Central memory CD4-positive, alpha-beta T cell (primary cell): ENCODE results near the gene POLR3A.
"Not testable (repeated sequence)": the region's sequence is repeated elsewhere in the genome, so short reads cannot be mapped to it uniquely, and the experiment has no call there.

Source experiments
- DNase-seq: peaks from one replicate; pipeline ENCODE4 v3.0.0; 2022

POLR3A gene

DNA sequence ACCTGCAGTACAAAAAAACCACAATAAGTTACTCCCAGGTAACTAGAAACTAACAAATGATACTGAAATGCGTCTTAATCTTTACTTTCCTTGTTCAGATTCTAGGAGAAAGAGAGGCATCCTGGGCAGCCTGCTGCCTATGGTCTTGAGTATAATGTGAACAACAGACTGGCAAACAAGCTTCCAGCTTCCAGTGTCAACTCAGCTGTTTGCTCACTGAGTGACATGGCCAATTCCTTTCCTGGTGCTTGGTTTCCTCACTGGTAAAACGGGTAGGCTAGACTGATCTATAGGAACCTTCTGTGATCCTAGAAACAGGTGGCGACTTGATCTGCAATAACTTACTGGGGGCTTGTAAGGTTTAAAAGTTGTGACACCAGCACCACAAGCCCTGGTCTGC, 10.1 kb downstream of the POLR3A start:
- DNase-seq = no peak

DNA sequence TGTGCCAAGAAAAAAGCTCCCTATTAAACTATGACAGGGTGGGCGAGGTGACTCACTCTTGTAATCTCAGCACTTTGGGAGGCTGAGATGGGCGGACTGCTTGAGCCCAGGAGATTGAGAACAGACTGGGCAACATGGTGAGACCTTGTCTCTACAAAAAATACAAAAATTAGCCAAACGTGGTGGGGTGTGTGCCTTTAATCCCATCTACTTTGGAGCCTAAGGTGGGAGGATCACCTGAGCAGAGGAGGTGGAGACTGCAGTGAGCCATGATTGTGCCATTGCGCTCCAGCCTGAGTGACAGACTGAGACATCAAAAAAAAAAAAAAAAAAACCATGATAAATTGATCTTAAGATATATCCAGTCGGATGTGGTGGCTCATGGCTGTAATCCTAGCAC, 11.5 kb downstream of the POLR3A start:
- DNase-seq = no peak

DNA sequence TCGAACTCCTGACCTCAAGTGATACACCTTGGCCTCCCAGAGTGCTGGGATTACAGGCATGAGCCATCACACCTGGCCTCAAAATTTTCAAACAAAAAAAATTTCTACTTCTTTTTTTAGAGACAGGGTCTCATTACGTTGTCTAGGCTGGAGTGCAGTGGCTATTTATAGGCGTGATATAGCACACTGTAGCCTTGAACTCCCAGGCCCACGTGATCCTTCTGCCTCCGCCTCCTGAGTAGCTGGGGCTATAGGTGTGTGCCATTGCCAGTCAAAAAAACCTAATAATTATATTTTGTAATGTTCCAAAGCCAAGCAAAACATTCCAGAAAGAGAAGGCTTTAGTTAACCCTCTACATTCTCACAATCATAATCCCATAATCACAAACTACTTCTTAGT, 13.8 kb downstream of the POLR3A start:
- DNase-seq = no peak

DNA sequence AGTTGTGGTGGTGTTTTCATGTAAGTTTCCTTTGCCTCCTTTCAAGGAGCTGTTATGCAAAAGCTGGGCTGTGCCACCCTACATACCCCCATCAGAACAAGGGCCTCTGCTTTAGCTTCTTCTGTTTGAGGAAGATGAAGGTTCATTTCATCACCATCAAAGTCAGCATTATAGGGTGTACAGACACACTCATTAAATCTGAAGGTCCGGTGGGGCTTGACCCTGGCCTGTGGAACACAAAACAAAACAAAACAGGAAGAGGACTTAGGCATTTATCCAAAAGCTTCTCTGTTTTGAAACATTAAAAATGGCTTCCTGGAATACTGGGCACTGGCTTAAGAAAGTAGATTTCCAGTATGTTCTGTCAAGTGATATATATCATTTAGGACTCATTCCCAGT, 15.8 kb downstream of the POLR3A start:
- no peak for DNase-seq

DNA sequence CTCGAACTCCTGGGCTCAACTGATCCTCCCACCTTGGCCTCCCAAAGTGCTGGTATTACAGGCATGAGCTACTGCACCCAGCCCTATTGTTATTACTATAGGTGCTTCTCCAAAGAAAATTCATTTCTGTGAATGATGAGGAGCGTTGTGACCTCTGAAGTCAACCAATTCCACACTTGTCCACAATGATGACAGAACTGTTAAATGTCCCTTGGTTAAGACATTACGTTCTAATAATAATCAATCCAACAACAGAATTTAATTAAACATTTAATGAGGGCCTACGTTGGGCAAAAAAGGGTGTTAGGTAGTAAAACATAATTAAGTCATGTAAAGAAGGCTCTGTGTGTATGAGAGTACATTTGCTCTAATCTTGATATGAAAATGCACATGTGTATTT, 18.2 kb downstream of the POLR3A start:
- no peak for DNase-seq

DNA sequence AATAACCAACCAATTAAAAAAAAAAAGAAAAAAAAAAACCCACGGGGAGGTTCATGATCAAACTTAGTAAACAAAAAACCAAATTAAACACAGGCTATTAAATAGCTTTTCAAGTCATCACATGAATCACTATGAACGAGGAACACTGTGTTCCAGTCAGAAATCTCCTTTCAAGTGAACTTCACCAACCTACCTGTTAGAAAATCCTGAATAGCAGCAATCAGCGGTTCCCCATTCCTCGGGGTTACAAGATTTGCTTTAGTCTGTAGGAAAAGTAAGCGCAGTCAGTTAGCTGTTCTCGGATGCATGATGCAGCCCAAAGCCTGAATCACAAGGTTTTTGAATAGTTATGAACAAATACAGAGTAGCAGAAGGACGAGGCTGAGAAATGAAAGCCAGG, 19.0 kb downstream of the POLR3A start:
- no peak for DNase-seq

DNA sequence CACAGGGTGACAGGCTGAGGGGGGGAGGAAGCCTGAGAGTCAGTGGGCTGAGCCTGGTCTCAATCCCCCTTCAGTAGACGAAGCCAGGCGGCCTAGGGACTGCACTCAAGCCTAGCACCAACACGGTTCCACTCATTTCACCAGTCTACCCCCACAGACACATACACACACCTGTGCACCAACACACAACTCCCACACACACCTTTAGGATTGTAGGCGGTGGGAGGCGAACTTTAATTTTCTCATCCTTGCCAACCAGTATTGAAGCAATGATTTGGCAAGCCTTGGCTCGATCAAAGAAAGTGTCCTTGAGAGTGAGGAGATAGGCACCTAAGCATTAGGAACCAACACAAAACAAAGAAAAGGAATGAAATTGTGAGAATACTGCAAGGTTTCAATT, 19.7 kb downstream of the POLR3A start:
- DNase-seq = no peak

DNA sequence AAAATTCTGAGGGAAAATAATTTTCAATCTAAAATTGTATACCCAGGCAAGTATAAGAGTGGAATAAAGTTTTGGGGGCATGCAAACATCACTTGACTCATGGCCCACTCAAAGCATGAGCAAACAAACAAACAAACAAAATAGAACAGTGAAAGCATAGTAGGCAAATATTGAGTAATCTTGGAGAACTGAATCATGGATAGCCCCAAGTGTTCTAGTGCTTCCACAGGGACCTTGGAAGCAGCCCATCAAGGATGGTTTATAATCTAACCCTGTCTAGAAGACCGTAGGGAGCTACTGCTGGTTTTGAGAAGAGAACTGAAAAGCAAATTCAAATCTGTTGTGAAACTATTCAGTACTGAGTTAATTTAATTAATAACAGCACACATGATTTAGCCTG, 22.1 kb downstream of the POLR3A start:
- no peak for DNase-seq

DNA sequence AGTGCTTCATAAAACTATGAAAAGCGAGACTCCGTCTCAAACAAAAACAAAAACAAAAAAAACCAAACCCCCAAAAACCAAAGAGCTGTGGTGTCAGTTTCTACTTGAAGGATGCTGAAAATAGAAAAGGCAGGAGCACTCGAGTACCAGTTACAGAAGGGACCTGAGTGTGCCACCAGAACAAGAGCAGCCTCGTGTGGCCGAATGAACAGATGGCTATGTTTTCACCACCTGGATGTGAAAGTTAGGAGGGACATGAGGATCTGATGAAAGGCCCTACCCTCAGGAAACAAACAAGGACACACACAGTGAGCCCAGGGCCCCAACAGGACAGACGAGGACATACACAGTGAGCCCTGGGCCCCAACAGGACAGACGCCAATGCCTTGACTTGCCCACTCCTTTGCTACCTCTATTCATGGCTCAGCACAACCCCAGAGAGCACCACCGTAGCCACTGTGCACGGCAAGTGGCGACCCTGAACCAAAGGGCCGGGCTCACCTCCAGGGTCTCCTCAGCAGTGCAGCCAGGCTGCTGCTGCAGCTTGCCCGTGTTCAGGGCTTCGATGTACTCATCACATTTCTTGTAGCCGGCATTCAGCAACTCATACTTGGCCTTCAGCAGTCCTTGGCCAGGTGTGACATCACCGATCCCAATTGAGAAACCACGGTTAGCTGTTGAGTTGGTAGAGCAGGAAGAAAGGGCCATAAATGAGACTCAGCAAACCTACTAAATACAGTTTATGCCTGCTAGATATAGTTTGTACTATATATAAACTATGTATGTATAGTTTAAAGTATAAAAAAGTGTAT, 24.9 kb downstream of the POLR3A start:
- no peak for DNase-seq

DNA sequence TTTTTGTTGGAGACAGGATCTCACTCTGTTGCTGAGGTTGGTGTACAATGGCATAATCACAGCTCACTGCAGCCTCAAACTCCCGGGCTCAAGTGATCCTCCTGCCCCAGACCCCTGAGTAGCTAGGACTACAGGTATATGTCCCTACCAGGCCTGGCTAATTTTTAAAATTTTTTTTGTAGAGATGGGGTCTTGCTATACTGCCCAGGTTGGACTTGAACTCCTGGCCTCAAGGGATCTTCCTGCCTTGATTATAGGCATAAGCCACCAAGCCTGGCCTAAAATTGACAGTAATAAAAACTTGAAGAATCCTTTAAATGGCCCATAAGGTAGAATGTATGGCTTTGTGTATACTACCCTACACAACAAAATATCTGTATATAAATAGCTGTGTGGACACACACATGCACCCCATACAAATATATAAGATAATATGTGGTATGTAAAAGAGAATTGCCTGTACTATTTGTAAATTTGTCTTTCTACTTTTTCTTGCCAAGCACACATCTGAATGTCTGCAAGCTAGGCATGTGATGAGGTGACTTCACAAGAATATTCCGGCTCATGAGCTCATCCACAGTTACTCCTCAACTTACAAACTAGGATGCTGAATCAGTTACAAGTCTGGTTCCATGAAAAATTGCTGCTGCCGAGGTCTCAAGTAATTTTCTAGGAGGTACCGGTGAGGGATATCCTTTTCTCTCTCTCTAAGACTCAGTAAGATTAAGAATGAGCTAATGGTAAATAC, 26.6 kb downstream of the POLR3A start:
- DNase-seq = no peak

DNA sequence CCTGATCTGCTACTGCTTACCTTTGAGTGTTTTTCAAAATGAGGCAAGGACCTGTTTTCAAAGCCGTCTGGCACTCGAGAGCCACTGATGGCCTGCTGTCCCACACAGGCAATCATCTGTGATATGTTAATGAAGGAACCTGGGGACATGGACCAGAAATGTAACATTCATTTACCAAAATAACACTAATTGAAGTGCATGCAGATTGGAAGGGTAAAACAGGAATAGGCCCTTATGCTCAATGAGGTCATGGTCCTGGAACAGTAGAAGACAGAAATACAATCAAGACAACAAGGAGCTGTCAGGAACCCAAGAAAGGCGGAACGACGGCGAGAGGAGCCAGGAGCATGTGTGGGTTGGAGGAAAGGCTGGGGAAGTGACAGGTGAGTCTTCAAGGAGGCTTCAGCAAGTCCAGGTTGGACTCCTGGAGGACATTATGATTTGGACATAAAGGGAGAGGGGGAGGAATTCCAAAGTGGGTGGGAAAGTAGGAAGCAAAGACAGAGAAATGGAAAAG, 28.3 kb downstream of the POLR3A start:
- DNase-seq = no peak

DNA sequence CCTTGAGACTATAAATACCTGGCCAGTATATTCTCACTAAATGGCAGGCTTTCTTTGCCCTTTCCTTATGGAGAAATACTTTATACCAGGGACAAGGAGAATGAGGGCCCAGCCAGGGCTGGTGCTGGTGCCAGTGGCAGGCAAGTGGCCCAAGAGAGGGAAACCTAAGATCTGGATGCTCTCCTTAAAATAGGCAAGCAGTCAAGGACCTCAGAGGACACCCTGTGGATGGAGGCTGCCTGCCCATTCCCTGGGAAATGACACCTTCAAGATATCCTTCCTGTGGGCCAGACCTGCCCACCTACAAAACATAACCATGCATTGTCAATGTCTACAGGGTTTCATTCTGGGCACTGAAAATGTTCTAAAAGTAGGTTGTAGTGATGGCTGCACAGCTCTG, 29.1 kb downstream of the POLR3A start:
- no peak for DNase-seq

DNA sequence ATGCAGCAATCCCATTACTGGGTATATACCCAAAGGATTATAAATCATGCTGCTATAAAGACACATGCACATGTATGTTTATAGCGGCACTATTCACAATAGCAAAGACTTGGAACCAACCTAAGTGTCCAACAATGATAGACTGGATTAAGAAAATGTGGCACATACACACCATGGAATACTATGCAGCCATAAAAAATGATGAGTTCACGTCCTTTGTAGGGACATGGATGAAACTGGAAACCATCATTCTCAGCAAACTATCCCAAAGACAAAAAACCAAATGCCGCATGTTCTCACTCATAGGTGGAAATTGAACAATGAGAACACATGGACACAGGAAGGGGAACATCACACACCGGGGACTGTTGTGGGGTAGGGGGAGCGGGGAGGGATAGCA, 30.5 kb downstream of the POLR3A start:
- not testable (repeated sequence) for DNase-seq

DNA sequence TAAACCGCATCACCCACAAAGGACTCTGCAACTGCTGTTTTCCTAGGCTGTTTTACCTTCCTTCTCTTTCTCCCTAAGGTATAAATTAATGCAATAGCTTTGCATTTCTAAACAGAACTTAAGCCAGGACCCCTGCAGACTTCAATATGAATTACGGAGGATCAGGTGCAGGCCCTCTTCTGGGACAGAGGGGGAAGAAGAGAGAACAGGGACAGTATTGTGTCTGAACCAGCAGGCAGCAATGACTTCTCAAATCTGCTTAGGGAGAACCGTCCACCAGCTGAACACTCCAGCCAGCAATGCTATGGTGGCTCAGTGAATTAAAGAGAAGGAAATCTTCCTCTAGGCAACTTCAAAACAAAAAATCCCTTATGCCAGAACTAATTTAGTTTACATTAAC, 35.7 kb downstream of the POLR3A start:
- no peak for DNase-seq

DNA sequence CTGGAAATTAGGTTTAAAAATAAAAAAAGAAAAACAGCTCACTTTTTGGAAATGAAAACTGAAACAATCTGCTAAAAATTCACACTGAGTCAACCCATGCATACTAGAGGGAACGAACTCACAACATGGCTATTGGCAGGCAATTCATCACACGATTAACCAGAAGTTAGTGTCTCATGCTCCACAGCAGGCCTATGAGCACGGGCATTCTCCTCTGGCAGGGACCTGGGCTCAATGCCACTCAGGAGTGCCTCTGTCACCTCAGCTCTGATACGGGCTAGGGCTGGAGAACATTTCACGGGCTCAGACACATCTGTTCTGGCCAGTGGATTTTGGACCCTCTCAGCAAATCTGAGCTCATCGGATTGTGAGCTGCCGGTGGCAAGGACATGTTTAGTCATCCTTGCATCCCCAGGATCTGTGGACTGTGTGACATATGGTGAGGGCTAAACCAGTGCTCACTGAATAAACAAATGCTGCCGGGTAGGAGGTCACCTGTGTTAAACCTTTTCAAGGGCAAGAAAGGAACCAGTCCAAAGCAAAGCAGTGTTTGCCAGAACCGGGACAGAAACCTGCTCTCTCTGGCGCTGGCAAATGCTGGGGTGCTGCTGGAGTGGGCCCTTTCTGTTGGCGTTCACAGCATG, 40.1 kb downstream of the POLR3A start:
- no peak for DNase-seq

DNA sequence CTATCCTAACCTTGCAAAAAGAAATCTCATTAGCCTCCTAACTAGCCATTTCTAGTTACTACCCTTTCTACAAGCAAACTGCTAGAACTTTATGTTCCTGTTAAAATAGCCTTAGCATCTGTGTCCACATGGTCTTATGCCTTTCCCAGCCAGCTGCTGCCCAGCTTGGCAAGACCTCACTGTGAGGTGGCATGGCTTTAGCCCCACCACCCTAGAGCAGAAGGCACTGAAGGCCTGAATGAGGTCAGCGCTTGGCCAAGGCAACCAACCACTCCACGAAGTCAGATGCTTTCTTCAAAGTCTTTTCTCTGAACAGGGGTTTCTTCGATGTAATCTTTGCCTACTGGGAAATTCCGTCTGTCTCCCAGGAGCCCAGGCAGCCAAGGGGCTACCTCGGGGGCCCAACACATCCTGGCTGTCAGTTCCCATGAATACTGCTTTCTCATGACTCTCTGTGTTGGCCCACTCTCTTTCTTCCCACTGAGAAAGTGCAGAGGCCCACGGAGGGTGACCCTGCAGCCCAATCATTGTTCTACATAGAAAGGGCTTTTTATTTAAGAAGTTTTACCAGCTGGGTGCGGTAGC, 41.6 kb downstream of the POLR3A start:
- DNase-seq = no peak

DNA sequence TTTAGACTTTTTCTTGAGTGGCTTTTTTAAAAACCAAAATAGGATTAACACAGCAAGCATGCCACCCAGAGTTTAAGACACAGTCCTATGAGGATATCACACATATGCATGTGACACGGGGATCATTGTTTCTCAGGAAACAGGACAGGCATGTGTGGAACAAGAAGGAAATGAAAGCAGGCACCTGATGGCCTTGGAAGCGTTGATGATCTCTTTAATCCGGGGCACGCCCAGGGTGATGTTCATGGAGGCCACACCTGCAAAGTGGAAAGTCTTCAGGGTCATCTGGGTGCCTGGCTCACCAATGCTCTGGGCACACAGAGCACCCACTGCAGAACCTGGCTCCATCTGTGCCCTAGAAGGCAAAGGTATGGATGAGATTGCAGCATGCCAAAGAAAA, 44.3 kb downstream of the POLR3A start:
- no peak for DNase-seq

DNA sequence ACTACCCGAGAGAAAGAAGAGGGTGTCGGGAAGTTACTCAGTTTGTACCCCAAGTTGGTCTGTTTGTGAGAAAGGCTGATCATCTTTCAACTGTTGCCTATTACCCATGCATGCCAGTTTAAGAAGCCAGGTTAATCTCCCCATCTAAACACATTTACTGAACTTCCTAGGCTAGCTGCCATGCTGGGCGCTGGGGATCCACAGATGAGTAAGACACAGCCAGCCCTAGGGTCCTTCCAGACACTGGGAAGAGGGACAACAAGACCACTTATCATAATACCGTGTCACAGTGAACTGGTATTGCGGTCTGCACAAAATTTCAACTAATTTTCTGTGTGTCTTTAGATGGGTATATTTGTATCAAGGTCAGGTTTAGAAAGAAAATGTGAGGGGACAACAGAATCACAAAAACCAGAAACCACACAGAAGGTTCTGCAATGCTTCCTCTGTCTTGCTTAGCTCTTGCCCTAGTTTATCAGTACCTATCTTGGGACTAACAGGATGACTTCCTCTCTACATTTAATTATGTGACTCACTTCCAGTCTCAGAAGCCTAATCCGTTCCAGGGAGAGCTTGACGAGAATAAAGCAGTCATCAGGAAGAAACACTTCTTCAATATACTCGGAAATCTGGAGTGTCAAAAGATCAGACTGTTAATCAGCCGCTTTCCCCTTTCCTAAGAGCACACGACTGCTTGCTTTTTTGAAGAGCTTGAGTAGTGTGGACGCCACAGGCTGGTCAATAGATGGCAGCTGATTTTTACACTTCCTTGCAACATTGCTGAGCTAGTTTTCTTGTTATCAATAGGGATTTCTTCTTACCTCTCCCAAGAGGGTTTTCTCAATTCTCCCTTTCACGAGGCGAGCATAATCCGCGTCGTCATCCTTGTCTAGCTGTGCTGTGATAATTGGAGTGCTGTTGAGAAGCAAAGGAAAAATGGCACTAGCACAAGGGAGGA, 45.7 kb downstream of the POLR3A start:
- DNase-seq = no peak

DNA sequence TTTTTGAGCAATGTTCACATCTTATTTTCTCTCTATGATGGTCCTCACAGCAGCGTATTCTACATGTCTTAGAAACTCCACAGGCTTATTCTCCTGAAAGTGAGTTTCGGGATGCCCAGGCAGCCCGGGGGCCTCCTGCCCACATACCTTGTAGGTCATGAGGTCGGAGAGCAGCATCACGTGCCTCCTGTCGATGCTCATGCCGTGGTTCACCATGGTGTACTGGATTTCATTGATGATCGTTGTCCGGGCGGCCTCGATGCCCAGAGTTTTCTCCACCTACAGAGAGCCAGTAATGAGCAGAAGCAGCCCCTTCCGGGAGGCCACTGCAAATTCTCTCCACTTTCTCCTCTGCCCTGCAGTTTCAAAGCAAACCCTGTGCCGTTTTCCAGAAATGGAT, 48.0 kb downstream of the POLR3A start:
- no peak for DNase-seq

DNA sequence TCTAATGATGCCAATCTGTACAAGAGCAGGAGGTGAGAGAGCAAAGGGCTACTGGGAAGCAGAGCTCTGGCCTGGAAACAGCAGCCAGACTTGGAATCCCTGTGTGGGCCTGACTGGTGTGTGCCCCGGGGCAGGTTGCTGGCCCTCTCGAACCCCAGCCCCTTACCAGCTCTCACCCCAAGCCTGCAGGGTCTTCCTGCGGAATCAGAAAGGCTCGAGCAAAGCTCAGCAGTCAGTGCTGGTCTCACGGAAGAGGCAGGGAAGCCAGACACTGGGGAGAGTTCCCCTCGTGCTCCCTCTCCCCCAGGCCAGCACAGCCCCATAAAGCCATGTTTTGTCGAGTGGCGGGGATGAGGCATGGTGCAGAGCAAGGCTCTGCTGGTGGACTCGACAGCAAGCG, 50.1 kb downstream of the POLR3A start:
- DNase-seq = no peak

DNA sequence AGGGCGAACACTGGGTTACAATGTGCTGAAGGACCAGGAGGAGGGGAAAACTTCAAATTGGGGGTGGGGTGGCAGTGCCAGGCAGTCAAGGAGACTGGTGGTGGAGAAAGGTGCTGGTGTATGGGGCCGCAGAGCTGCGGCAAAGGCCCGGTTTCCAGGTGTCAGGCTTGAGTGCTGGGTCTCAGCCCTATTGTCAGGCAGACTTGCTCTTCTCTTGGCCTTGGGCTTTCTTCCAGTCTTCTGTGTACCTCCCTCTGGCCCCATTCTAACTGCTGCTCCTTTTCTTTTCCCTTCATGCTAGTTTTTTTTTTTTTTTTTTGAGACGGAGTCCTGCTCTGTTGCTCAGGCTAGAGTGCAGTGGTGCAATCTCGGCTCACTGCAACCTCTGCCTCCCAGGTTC, 51.0 kb downstream of the POLR3A start:
- DNase-seq = no peak

DNA sequence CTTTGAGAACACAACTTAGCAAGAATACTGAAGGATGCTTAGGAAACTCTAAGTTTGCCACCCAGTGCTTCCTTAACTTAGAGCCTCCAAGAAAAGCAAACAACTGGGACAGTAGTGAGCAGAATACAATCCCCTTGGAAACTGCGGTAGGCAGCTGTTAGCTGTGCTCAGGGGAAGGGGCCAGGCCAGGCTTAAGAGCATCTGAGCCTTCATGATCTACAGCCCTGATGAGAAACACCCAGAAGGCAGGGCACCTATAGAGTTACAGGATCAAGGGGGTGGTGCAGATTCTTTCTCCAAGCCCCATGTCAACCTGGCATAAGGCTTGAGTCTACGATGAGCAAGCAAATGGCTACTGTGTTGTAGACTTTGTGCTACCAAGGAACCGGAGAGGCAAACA, 51.4 kb downstream of the POLR3A start:
- DNase-seq = no peak
